K562 (cell line): ENCODE data around the gene RERE. TPM values are rescaled to one million over a fixed set of nuclear protein-coding genes. Genes with fewer than 3 reads are reported as not detected.

Experiments used
- ETS1 ChIP-seq: conservative IDR thresholded peaks from 2 replicates; pipeline ENCODE4 v1.6.1; 2011; ENCODE audit warnings: low read depth, mild to moderate bottlenecking, low read length; ENCODE audit not compliant: control insufficient read depth
- FOXM1 ChIP-seq, 2 experiments: fragments of 450-650 bp in 1 of 2; sonication (generic) in 1 of 2; formaldehyde crosslinking in 1 of 2; IDR thresholded peaks; 2 replicates each; pipeline versions ENCODE4 v1.6.1 to v1.9.0; 2017 to 2022; ENCODE audit warnings: low read depth in 2 of 2, mild to moderate bottlenecking in 2 of 2, missing genetic modification reagents in 1 of 2, moderate library complexity in 1 of 2
- POLR2AphosphoS5 ChIP-seq: IDR thresholded peaks from 2 replicates; pipeline ENCODE4 v1.6.1; 2011; ENCODE audit warnings: mild to moderate bottlenecking, low read depth, low read length, moderate library complexity; ENCODE audit not compliant: control insufficient read depth, insufficient read depth
- POLR2G ChIP-seq: fragments of 200-400 bp; formaldehyde crosslinking; IDR thresholded peaks from 2 replicates; pipeline ENCODE4 v1.6.1; 2017; ENCODE audit warnings: low read depth, mild to moderate bottlenecking, antibody characterized with exemption, low read length, moderate library complexity
- RBM34 ChIP-seq: fragments of 200-400 bp; formaldehyde crosslinking; IDR thresholded peaks from 2 replicates; pipeline ENCODE4 v1.6.1; 2018; ENCODE audit warnings: low read length, borderline replicate concordance; ENCODE audit not compliant: insufficient read depth
- STAT5A ChIP-seq: IDR thresholded peaks from 2 replicates; pipeline ENCODE4 v1.6.1; 2012; ENCODE audit warnings: low read length, inconsistent platforms, borderline replicate concordance
- SUPT5H ChIP-seq: fragments of 450-650 bp; IDR thresholded peaks from 2 replicates; pipeline ENCODE4 v1.6.1; 2016
- WHSC1 ChIP-seq: IDR thresholded peaks from one replicate; pipeline ENCODE4 v1.6.1; 2012; ENCODE audit warnings: low read length, control low read depth, inconsistent platforms
- ZNF174 ChIP-seq: fragments of 250-450 bp; sonication (Bioruptor Pico); IDR thresholded peaks from 2 replicates; pipeline ENCODE4 v1.4.0; 2020; ENCODE audit warnings: mild to moderate bottlenecking
- polyA plus RNA-seq, 8 experiments: library from polyadenylated mRNA; depleted of rRNA in 4 of 8; stranded (reverse) in 5 of 8; unstranded in 3 of 8; fragments of >200 nt; fragmentation: Nextera tagmentation in 2 of 8; fragmentation: Illumina TruSeq in 1 of 8; extraction: Ambion mirVana in 2 of 8; extraction: Trizol in 1 of 8; gene quantifications; 2 replicates each; pipeline versions ENCODE4 v1.2.1 to v1.2.3, GENCODE V29; 2011 to 2014; ENCODE audit warnings: inconsistent platforms in 1 of 8, missing spikeins in 1 of 8
- total RNA-seq, 7 experiments: library from RNA; depleted of rRNA in 6 of 7; stranded (reverse); fragments of >200 nt in 6 of 7; fragmentation: Illumina TruSeq in 2 of 7; extraction: Trizol in 2 of 7; gene quantifications; 2 replicates each; pipeline versions ENCODE4 v1.2.1 to v1.2.3, GENCODE V29; 2011 to 2021; ENCODE audit warnings: low replicate concordance in 1 of 7
- TF ChIP-seq, protein P1 (sequence below): sonication (generic); formaldehyde crosslinking; IDR thresholded peaks from 2 replicates; pipeline ENCODE4 v1.8.1; 2023; ENCODE audit warnings: mild to moderate bottlenecking, missing genetic modification reagents

Gene RERE
- total and polyA plus RNA-seq, 9 of the 15 experiments (the other 6 are each of a cell fraction or from before 2014, with no cell fraction given): 3.0 to 51.5 (median 13.4) TPM

DNA sequence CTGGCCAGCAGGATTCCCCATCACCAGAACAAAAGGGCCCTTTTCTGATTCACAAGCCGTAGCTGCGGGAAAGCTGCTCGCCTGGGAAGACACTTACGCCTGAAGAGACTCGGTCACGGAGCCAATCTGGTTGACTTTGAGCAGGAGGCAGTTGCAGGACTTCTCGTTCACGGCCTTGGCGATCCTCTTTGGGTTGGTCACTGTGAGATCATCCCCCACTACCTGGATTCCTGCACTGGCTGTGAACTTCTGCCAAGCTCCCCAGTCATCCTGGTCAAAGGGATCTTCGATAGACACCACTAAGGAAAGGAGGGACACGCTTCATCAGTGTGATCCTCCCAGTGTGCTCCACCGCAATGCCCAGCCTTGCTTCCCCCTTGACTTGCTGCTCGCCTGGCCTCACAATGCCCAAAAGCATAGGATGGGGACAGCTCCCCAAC is 46.4 kb upstream of the RERE start (continued):
- TF ChIP-seq, protein P1, sequence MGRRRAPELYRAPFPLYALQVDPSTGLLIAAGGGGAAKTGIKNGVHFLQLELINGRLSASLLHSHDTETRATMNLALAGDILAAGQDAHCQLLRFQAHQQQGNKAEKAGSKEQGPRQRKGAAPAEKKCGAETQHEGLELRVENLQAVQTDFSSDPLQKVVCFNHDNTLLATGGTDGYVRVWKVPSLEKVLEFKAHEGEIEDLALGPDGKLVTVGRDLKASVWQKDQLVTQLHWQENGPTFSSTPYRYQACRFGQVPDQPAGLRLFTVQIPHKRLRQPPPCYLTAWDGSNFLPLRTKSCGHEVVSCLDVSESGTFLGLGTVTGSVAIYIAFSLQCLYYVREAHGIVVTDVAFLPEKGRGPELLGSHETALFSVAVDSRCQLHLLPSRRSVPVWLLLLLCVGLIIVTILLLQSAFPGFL (CRISPR knock-in tag): no peak
- TF ChIP-seq FOXM1 (IDR thresholded peaks at IDR 0.05; ENCODE audit: low read depth) (no peak), FOXM1 (CRISPR knock-in tag; IDR thresholded peaks at IDR 0.05; ENCODE audit: low read depth) (no peak), STAT5A (no peak), POLR2G (0 out of 2 replicates have a peak, but pooled peaks have one; percentile 23), ZNF174 (CRISPR knock-in tag) (no peak), WHSC1 (peak; percentile 57), POLR2AphosphoS5 (0 out of 2 replicates have a peak, but pooled peaks have one; percentile 9), SUPT5H (peak; percentile 28; the same call in 1 of the 2 replicates), ETS1 (no peak), RBM34 (no peak)
- TF ChIP-seq, all 486 proteins: peak for 4
